ENCODE measurements around the gene EIF1AX. TPM values are rescaled to one million over a fixed set of nuclear protein-coding genes. Genes with fewer than 3 reads are reported as not detected.

The EIF1AX gene
- total RNA-seq, 1 experiment from 2014 or later: 132 TPM

DNA sequence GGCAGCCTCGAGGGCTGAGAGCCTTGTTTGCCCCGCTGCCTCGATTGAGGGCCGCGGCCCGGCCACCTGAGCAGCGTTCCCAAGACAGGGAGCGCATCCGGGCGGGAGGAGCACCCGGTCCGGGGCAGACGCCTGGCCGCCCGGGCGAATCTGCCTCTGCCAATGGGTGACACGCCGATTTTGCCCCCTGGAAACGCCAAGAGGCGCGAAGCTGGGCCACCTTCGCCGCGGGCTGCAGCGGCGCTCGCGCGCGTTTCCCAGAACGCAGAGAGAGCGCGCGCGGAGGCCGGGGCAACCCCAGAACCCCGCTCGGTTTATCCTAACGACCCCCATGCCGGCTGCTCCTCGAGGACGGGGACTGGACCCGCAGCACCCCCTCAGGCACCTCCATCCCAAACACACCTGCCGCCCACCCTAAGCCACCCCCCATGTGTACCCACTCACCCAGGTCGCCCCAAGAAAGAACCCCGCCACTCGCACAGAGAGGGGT lies 25.5 kb downstream of the EIF1AX start:
- H2AFZ ChIP-seq (ENCODE audit: low read depth, low read length, poor library complexity, severe bottlenecking): no peak overlapping the region
- BruUV-seq (replicated peaks): no TSS peak

More for the DNA sequence above, 25.5 kb downstream of the EIF1AX start:
- Histone ChIP-seq H3K27me3 (ENCODE audit: insufficient read depth, low read length) (no peaks in the 10 kb centered on the region), H3K36me3 (ENCODE audit: control insufficient read depth in 1 of 2, insufficient read depth in 2 of 2, low read length in 2 of 2) (no peaks in the 10 kb centered on the region), H3K79me2 (ENCODE audit: insufficient read depth, low read length) (no peaks in the 10 kb centered on the region), H4K20me1 (ENCODE audit: insufficient read depth) (no peaks in the 10 kb centered on the region), H3K9ac (ENCODE audit: low read length) (no peak overlapping the region), H3K4me1 (ENCODE audit: control insufficient read depth in 1 of 2, insufficient read depth in 2 of 2, low read length in 2 of 2) (peaks cover 0 to 8% of the 10 kb centered on the region in 2 experiments; a peak in 3 of 4 replicates), H3K9me2 (ENCODE audit: insufficient read depth) (no peaks in the 10 kb centered on the region), H3K4me2 (ENCODE audit: low read length) (no peak overlapping the region), H3K9me3 (ENCODE audit: control insufficient read depth in 1 of 2, insufficient read depth in 1 of 2, low read depth in 1 of 2, low read length in 2 of 2) (no peaks in the 10 kb centered on the region), H3K27ac (ENCODE audit: low read depth, low read length) (no peak overlapping the region), H3K4me3 (replicated peaks in 1 of 2; ENCODE audit: low read depth in 1 of 2, low read length in 2 of 2) (no peak overlapping the region)
- intact Hi-C loops (cut with micrococcal nuclease): no loop called here
- RAD21 ChIA-PET (ENCODE audit: low non-redundant PET in 1 of 2, low total read pairs in 2 of 2, uncharacterized antibody in 2 of 2, unreplicated experiment in 2 of 2): no interaction called here
- ATAC-seq (no peak), DNase-seq (ENCODE audit: low read depth, low spot score) (no peak)
- CTCF ChIA-PET: no interaction called here
- TF ChIP-seq CEBPB (IDR thresholded peaks at IDR 0.05; ENCODE audit: low read depth): no peak
- no peak for TF ChIP-seq MAX (IDR thresholded peaks at IDR 0.05)
- TF ChIP-seq CBX3 (IDR thresholded peaks at IDR 0.05; ENCODE audit: low read depth): no peak
- no peak for TF ChIP-seq ELF1 (IDR thresholded peaks at IDR 0.05; ENCODE audit: borderline replicate concordance, low read depth)
- TF ChIP-seq RAD21 (IDR thresholded peaks at IDR 0.05; ENCODE audit: low read depth): no peak
- TF ChIP-seq POLR2AphosphoS5 (IDR thresholded peaks at IDR 0.05; ENCODE audit: low read depth, low read length): no peak
- no peak for TF ChIP-seq ZFX (IDR thresholded peaks at IDR 0.05)
- TF ChIP-seq, protein P1, sequence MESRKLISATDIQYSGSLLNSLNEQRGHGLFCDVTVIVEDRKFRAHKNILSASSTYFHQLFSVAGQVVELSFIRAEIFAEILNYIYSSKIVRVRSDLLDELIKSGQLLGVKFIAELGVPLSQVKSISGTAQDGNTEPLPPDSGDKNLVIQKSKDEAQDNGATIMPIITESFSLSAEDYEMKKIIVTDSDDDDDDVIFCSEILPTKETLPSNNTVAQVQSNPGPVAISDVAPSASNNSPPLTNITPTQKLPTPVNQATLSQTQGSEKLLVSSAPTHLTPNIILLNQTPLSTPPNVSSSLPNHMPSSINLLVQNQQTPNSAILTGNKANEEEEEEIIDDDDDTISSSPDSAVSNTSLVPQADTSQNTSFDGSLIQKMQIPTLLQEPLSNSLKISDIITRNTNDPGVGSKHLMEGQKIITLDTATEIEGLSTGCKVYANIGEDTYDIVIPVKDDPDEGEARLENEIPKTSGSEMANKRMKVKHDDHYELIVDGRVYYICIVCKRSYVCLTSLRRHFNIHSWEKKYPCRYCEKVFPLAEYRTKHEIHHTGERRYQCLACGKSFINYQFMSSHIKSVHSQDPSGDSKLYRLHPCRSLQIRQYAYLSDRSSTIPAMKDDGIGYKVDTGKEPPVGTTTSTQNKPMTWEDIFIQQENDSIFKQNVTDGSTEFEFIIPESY (IDR thresholded peaks at IDR 0.05; ENCODE audit: extremely low read depth, insufficient replicate concordance, low read length): no peak
- TF ChIP-seq ATF3 (IDR thresholded peaks at IDR 0.05): no peak
- TF ChIP-seq EZH2phosphoT487 (IDR thresholded peaks at IDR 0.05; ENCODE audit: borderline replicate concordance): no peak
- TF ChIP-seq EZH2 (IDR thresholded peaks at IDR 0.05): no peak
- POLR2A ChIA-PET: no interaction called here

All from HCT116 (cell line).